CD14-positive monocyte (primary cell): ENCODE results near the gene TAF4. TPM values are rescaled to one million over a fixed set of nuclear protein-coding genes. Genes with fewer than 3 reads are reported as not detected.

ENCODE experiments used
- DNase-seq, 3 donors: peaks; one replicate each; pipeline ENCODE4 v3.0.0-alpha.2; 2011 to 2022
- H2AFZ ChIP-seq: 2 replicates; pipeline ENCODE4 v1.6.0; 2012; ENCODE audit warnings: mild to moderate bottlenecking, low read depth, low read length, inconsistent platforms; ENCODE audit not compliant: insufficient read depth, poor library complexity, severe bottlenecking
- H3K27ac ChIP-seq, 2 donors: 1 replicate in 1 of 2; 2 replicates in 1 of 2; pipeline ENCODE4 v1.5.1; 2012 to 2013; ENCODE audit warnings: low read length in 2 of 2, control low read depth in 1 of 2, inconsistent platforms in 1 of 2, low read depth in 1 of 2, mild to moderate bottlenecking in 1 of 2
- H3K27me3 ChIP-seq, 2 donors: one replicate each; pipeline versions ENCODE4 v1.6.0 to v1.6.1; 2011 to 2013; ENCODE audit warnings: low read length in 2 of 2; ENCODE audit not compliant: control insufficient read depth in 2 of 2, insufficient read depth in 2 of 2
- H3K36me3 ChIP-seq, 2 donors: replicated peaks in 1 of 2; 1 replicate in 1 of 2; 2 replicates in 1 of 2; pipeline versions ENCODE4 v1.5.1 to v1.6.1; 2012 to 2013; ENCODE audit warnings: low read length in 2 of 2, control low read depth in 1 of 2, inconsistent platforms in 1 of 2, mild to moderate bottlenecking in 1 of 2; ENCODE audit not compliant: insufficient read depth in 2 of 2, control insufficient read depth in 1 of 2
- H3K4me1 ChIP-seq, 2 donors: 1 replicate in 1 of 2; 2 replicates in 1 of 2; pipeline versions ENCODE4 v1.5.1 to v1.6.1; 2012 to 2013; ENCODE audit warnings: low read length in 2 of 2, control low read depth in 1 of 2, inconsistent platforms in 1 of 2, mild to moderate bottlenecking in 1 of 2, moderate library complexity in 1 of 2; ENCODE audit not compliant: insufficient read depth in 2 of 2, control insufficient read depth in 1 of 2
- H3K4me2 ChIP-seq: replicated peaks from 2 replicates; pipeline ENCODE3; 2012; ENCODE audit warnings: low read length, moderate library complexity, mild to moderate bottlenecking; ENCODE audit not compliant: poor library complexity, severe bottlenecking; ENCODE audit errors: extremely low read depth
- H3K4me3 ChIP-seq, 3 experiments: fragments of 200-600 bp in 1 of 3; sonication (generic) in 1 of 3; replicated peaks in 1 of 3; 1 replicate in 2 of 3; 2 replicates in 1 of 3; pipeline ENCODE4 v1.5.1; 2011 to 2013; ENCODE audit warnings: low read length in 3 of 3, mild to moderate bottlenecking in 3 of 3, control low read depth in 2 of 3, low read depth in 2 of 3, inconsistent platforms in 1 of 3, moderate library complexity in 1 of 3
- H3K79me2 ChIP-seq: 2 replicates; pipeline ENCODE4 v1.6.0; 2012; ENCODE audit warnings: mild to moderate bottlenecking, control low read depth, inconsistent platforms, low read length, moderate library complexity; ENCODE audit not compliant: insufficient read depth
- H3K9ac ChIP-seq: 2 replicates; pipeline ENCODE4 v1.6.0; 2017; ENCODE audit warnings: low read length, mild to moderate bottlenecking; ENCODE audit not compliant: insufficient read depth, poor library complexity, severe bottlenecking
- H3K9me3 ChIP-seq, 2 donors: replicated peaks in 1 of 2; 1 replicate in 1 of 2; 2 replicates in 1 of 2; pipeline versions ENCODE4 v1.5.1 to v1.6.1; 2012 to 2013; ENCODE audit warnings: low read length in 2 of 2, control low read depth in 1 of 2; ENCODE audit not compliant: control insufficient read depth in 1 of 2, insufficient read depth in 1 of 2
- H4K20me1 ChIP-seq: 2 replicates; pipeline ENCODE4 v1.6.0; 2012; ENCODE audit warnings: mild to moderate bottlenecking, low read length, control low read depth, moderate library complexity; ENCODE audit not compliant: insufficient read depth
- H3K27ac Mint-ChIP-seq, 7 donors: one replicate each; pipeline ENCODE4 v1.8.0; 2020; ENCODE audit warnings: mild to moderate bottlenecking in 7 of 7, mixed read lengths in 7 of 7, moderate library complexity in 6 of 7, inconsistent platforms in 2 of 7
- H3K27me3 Mint-ChIP-seq, 3 donors: one replicate each; pipeline ENCODE4 v1.8.0; 2021 to 2022; ENCODE audit warnings: low read depth in 3 of 3, mild to moderate bottlenecking in 3 of 3, mixed read lengths in 3 of 3, moderate library complexity in 3 of 3, inconsistent platforms in 1 of 3
- H3K36me3 Mint-ChIP-seq, 2 donors: one replicate each; pipeline ENCODE4 v1.8.0; 2020; ENCODE audit warnings: mixed read lengths in 2 of 2, inconsistent platforms in 1 of 2, mild to moderate bottlenecking in 1 of 2
- H3K4me1 Mint-ChIP-seq: one replicate; pipeline ENCODE4 v1.8.0; 2020; ENCODE audit warnings: mild to moderate bottlenecking, mixed read lengths
- H3K4me3 Mint-ChIP-seq, 2 donors: one replicate each; pipeline ENCODE4 v1.8.0; 2020; ENCODE audit warnings: mild to moderate bottlenecking in 2 of 2, mixed read lengths in 2 of 2, moderate library complexity in 1 of 2
- H3K9me3 Mint-ChIP-seq, 7 donors: one replicate each; pipeline ENCODE4 v1.8.0; 2020 to 2022; ENCODE audit warnings: mixed read lengths in 7 of 7, mild to moderate bottlenecking in 6 of 7, moderate library complexity in 6 of 7, inconsistent platforms in 2 of 7
- WGBS: methylation state at CpG from one replicate; pipeline ENCODE4 v1.1.5; 2013; ENCODE audit warnings: missing lambda C conversion rate; ENCODE audit not compliant: insufficient coverage; 5-methylcytosine and 5-hydroxymethylcytosine counted together
- intact Hi-C, 2 donors: fragments of 100-400 bp; cut with micrococcal nuclease; formaldehyde crosslinking; loops; one replicate each; pipeline versions ENCODE4 v1.15.0 to v1.15.1; 2023
- polyA plus RNA-seq, 3 donors: library from polyadenylated mRNA; depleted of rRNA in 1 of 3; unstranded in 2 of 3; stranded (reverse) in 1 of 3; fragments of 300-500 nt in 2 of 3; fragments of >200 nt in 1 of 3; fragmentation: Illumina TruSeq in 2 of 3; gene quantifications; 1 replicate in 2 of 3; 2 replicates in 1 of 3; pipeline ENCODE4 v1.2.3, GENCODE V29; 2012 to 2021
- TF ChIP-seq, protein P1 (sequence below): fragments of 200-600 bp; IDR thresholded peaks from one replicate; pipeline ENCODE4 v1.8.0; 2022; ENCODE audit warnings: antibody characterized with exemption, mild to moderate bottlenecking

The TAF4 gene
- polyA plus RNA-seq, 3 donors: 0.48 to 14.9 (median 0.99) TPM

DNA sequence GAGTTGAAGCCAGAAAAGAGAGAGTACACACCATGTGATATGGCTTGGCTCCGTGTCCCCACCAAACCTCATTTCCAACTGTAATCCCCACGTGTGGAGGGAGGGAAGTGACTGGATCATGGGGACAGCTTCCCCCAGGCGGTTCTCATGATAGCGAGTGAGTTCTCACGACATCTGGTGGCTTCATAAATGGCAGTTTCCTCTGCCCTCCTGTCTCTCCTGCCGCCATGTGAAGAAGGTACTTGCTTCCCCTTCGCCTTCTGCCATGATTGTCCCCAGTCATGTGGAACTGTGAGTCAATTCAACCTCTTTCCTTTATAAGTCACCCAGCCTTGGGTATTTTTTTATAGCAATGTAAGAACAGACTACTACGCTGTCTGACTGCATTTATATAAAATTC is 40.3 kb downstream of the TAF4 start:
- Histone ChIP-seq H3K9ac (no peak overlapping the region), H3K4me1 (no peaks in the 10 kb centered on the region), H2AFZ (no peak overlapping the region), H4K20me1 (peaks cover 94% of the 10 kb centered on the region), H3K9me3 (no peaks in the 10 kb centered on the region), H3K27me3 (no peaks in the 10 kb centered on the region), H3K4me3 (no peak overlapping the region), H3K4me2 (no peak overlapping the region), H3K79me2 (peaks cover 94% of the 10 kb centered on the region), H3K27ac (no peak overlapping the region), H3K36me3 (no peaks in the 10 kb centered on the region)
- no peak overlapping the region for H3K4me3 Mint-ChIP-seq
- peak overlapping the region in 3 of 7 donors; percentile 13 to 58 (median 56) for H3K27ac Mint-ChIP-seq
- H3K27me3 Mint-ChIP-seq: peaks cover 0 to 1% (median 0%) of the 10 kb centered on the region in 3 donors
- intact Hi-C loops: no loop called here
- peaks cover 0 to 3% (median 0%) of the 10 kb centered on the region in 7 donors for H3K9me3 Mint-ChIP-seq
- 0% methylated on average over 2 of the region's 8 CpGs for WGBS
- peaks cover 3 to 10% of the 10 kb centered on the region in 2 donors for H3K36me3 Mint-ChIP-seq
- TF ChIP-seq, protein P1, sequence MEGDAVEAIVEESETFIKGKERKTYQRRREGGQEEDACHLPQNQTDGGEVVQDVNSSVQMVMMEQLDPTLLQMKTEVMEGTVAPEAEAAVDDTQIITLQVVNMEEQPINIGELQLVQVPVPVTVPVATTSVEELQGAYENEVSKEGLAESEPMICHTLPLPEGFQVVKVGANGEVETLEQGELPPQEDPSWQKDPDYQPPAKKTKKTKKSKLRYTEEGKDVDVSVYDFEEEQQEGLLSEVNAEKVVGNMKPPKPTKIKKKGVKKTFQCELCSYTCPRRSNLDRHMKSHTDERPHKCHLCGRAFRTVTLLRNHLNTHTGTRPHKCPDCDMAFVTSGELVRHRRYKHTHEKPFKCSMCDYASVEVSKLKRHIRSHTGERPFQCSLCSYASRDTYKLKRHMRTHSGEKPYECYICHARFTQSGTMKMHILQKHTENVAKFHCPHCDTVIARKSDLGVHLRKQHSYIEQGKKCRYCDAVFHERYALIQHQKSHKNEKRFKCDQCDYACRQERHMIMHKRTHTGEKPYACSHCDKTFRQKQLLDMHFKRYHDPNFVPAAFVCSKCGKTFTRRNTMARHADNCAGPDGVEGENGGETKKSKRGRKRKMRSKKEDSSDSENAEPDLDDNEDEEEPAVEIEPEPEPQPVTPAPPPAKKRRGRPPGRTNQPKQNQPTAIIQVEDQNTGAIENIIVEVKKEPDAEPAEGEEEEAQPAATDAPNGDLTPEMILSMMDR: no peak
- peak; percentile 4 to 54 (median 7) for DNase-seq
- H3K4me1 Mint-ChIP-seq: peaks cover 24% of the 10 kb centered on the region

DNA sequence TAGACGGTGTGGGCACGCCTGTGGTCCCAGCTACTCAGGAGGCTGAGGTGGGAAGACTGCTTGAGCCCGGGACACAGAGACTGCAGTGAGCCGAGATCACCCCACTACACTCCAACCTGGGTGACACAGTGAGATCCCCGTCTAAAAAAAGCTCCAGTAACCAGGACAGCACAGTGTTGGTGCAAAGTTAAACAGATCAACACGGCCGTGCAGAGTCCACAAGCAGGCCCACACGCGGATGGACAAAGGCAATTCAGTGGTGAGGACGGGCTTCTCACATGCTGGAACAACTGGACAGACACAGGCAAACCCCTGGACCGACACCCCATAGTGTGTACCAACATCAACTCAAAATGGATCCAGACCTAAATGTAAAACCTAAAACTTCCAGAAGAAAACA is 41.7 kb downstream of the TAF4 start:
- no peak overlapping the region for H3K9ac ChIP-seq
- Mint-ChIP-seq H3K27me3 (peaks cover 0 to 1% (median 0%) of the 10 kb centered on the region in 3 donors), H3K27ac (peak overlapping the region in 2 of 7 donors; percentile 14 to 59), H3K9me3 (no peaks in the 10 kb centered on the region), H3K4me3 (no peak overlapping the region), H3K36me3 (peaks cover 3 to 6% of the 10 kb centered on the region in 2 donors), H3K4me1 (peaks cover 24% of the 10 kb centered on the region)
- H3K79me2 ChIP-seq: peaks cover 94% of the 10 kb centered on the region
- TF ChIP-seq, protein P1: no peak
- H2AFZ ChIP-seq: no peak overlapping the region
- no peak for DNase-seq
- H3K4me3 ChIP-seq: no peak overlapping the region
- no peaks in the 10 kb centered on the region for H3K27me3 ChIP-seq
- WGBS: 98% methylated on average over 7 of the region's 11 CpGs
- H3K9me3 ChIP-seq: no peaks in the 10 kb centered on the region
- peaks cover 96% of the 10 kb centered on the region for H4K20me1 ChIP-seq
- intact Hi-C loops: no loop called here
- no peaks in the 10 kb centered on the region for H3K36me3 ChIP-seq
- H3K4me1 ChIP-seq: no peaks in the 10 kb centered on the region
- no peak overlapping the region for H3K27ac ChIP-seq
- no peak overlapping the region for H3K4me2 ChIP-seq
